GM08714 (cell line): ENCODE data around the gene CNN3.

Experiments
- H3K4me3 ChIP-seq: fragments of 200-500 bp; sonication (Bioruptor generic); 2 replicates; pipeline ENCODE4 v1.5.1; 2014; ENCODE audit warnings: mild to moderate bottlenecking, low read length, inconsistent platforms
- ZNF274 ChIP-seq: IDR thresholded peaks from 2 replicates; pipeline ENCODE4 v1.6.1; 2012; ENCODE audit warnings: mild to moderate bottlenecking, low read depth, low read length

The CNN3 gene

DNA sequence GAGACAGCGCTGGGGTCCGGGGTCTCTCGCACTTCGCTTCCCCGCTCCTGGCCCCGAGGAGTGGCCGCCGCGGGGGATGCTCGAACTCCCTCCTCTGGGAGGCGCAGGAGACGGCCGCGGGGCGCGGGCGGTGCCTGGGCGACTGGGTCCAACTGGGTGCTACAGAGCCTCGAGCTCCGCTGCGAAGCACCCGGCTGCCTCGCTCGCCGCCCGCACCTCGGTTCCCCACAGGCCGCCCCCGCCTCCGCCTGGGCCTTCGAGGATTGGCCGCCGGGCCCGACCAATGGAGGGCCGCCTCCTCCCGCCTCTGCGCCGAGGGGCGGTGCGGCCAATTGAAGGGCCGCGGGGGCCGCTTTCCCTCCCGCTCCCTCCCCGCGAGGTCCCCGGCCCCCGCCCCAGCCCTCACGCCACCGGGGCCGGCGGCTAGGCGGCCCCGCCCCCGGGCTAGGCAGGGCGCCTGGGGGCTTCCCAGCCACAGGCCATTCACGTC is at the start of gene CNN3:
Gene CNN3 (minus strand): TSS at position 196 of the 490 bp plus-strand sequence. CDS start 216 bp downstream, outside the sequence.
- peak within 1 kb of the TSS; percentile 66 for H3K4me3 ChIP-seq
- TF ChIP-seq ZNF274 = no peak

DNA sequence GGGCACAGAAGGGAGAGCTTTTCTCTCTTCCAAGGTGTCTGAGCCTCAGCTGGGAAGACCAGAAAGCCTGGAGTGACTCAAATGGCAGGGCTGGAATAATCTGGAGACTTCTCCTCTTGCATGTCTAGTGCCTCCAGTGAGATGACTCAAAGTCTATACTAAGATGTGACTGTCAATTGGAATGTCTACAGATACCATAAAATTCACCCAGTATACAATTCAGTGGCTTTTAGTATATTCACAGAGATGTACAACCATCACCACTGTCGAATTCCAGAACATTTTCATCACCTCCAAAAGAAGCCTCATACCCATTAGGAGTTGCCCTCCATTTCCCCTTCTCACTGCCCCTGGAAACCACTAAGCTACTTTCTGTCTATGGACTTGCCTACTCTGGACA is 47.9 kb upstream of the CNN3 start:
- H3K4me3 ChIP-seq = no peak overlapping the region
- TF ChIP-seq ZNF274 = no peak

DNA sequence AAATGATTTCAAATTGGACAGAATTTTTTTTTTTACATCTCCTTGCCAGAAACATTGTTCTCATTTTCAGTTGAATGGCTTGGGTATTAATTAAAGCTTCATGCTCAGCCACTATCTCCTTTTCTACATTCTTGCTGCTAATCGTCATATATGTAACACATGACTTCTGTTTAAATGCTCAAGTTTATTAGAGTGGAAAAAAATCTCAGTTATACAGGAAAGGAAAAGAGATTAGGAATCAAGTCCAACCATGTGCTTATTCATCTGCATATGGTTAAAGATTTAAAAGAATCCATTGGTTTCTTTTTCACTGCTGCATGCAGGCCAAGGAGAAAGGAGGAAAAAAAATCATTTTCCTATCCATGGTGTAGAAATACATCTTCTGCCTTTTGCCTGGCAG is 47.3 kb upstream of the CNN3 start:
- TF ChIP-seq ZNF274 = no peak
- H3K4me3 ChIP-seq = no peak overlapping the region

DNA sequence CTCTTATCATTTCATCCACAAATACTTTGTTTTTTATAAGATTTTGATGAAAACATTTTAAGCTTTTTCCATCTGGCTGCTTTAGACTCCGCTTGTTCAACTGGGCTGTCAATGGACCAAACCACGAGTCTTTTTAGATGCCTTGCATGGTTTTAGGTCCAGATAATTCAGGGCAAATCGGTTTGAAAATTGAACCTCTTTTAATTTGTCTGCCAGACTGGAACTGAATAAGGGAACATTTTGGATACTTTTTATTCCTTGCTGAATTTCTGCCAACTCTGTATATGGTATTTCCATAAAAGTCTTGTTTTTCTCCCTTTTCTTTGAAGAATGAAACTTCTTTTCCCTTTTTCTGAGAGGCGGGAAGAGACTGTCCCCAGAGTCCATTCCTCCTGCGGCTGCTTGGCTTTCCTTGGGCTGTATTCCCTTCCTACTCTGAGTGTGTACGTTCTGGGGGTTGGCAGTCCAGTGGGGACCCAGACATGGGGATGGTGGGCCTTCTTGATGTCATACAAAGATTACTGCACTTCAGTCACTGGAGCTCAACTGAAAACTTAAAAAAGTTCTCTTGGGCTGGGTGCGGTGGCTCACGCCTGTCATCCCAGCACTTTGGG is 46.5 kb upstream of the CNN3 start:
- H3K4me3 ChIP-seq = no peak overlapping the region
- TF ChIP-seq ZNF274 = no peak

DNA sequence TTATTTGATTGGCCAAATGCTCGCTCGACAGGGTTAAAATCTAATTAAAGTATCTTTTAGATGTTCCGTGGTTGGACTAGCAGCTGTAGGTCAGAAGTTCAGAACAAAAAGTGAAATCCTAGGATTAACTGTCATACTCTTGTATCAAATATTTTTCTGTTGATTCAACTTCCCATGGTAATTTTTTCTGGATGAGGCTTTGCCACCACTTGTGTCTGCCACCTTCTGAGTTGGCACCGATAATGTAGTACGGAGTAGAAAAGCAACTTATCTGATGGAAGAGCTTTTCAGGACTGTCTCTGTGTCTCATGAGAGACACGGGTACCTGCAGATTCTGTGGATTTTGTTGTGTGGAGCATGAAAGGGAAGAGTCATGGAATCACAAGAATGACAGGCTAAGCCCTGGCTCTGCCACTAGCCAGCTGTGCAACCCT is 44.6 kb upstream of the CNN3 start:
- TF ChIP-seq ZNF274 = no peak
- no peak overlapping the region for H3K4me3 ChIP-seq

DNA sequence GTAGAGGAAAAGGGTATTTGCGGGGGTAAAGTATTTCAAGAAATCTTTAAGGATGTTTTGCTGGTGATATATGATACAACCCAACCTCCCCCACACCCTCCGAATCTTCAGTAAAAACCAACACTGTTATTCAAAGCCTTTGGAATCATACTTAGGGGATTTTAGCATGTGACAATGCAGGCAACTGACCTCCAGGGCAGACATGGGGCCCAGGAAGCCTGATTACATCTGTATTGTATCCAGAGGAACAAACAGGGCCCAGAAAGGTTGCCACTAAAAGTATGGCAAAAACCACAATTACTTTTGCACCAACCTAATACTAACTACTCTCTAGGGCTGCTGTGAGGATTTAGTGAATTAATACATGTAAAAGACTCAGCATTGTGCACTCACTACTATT is 43.9 kb upstream of the CNN3 start:
- no peak overlapping the region for H3K4me3 ChIP-seq
- no peak for TF ChIP-seq ZNF274

DNA sequence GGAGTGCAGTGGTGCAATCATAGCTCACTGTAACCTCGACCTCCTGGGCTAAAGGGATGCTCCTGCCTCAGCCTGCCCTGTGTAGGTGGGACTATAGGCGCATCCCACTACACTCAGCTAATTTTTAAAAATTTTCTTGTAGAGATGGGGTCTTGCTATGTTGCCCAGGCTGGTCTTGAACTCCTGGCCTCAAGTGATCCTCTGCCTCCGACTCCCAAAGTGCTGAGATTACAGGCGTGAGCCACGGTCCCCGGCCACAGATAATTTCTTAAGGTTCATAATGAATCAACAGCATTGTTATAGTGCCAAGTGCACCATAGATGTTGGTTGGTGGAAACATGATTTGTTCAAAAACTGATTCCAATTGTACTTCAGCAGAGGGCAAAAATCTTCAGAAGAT is 42.2 kb upstream of the CNN3 start:
- no peak overlapping the region for H3K4me3 ChIP-seq
- TF ChIP-seq ZNF274 = no peak

DNA sequence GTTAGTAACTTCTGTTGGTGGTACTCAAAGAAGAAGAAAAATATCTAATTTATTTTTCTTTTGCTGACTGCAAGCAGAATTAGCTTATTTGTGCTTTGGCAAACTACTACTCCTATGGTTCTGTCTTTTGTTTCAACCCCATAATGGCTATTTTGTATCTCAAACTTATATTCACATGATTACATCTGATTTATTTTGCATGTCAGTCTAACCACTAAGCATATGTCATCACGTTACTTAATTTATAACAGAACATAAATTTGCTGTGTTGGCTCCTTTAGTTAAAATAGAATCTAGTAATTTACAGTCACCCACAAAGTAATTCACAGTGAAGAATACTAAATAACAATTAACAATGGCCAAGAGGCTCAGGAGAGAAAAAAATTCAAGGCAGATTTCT is 39.1 kb upstream of the CNN3 start:
- no peak for TF ChIP-seq ZNF274
- H3K4me3 ChIP-seq = no peak overlapping the region

DNA sequence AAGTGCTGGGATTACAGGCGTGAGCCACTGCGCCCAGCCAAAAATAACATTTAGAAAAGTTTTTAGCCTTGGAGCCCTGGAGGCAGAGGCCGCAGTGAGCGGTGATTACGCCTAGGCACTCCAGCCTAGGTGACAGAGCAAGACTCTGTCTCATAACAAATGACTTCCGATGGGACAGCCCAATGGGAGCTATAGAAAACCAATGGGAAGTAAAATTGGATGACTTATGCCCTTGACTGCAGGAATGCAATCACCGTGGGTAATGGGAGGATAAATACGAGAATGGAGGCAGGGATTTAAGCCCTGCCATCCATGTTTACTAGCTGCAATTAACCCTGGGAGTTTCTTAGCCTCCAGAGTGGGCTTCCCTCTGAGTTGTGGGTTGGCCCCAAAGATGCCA is 37.0 kb upstream of the CNN3 start:
- no peak overlapping the region for H3K4me3 ChIP-seq

DNA sequence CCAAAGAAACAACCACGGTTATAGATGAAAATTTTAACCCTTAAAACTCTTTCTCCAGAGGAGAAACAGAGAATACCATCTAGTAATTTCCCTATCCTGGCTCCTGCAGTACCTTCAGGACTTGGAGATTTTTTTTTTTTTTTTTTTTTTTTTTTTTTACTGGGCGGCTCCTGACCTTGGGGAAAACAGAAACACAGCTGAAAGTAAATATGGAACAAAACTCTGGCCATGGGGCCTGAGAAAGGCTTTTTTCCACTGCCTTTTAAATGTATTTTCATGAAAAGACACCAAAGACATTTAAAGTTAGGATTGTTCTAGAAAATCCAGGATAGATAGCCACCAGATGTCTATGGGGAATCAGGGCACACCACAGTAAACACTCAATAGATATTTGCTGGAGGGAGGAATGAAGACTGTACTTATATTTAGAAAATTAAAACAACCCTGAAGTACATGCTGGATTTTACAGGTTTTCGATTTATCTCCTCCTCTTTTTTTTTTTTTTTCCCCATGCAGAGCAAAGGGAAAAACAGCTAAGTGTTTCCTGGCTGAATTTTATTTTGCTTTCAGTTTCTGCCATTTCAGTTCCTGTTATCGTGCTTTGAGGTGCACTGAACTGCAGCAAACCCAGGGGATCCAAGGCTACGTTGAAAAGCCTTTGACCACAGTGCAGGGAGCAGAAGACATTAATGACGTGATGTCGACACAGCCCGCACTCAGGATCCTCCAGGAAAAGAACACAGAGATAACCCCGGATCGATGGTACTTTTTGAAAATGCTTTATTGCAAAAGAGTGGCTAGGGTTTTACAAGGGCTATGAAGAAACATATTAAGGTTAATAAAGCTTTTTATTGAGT is 35.7 kb upstream of the CNN3 start:
- peak overlapping the region; percentile 69; the same call in 1 of the 2 replicates for H3K4me3 ChIP-seq
- TF ChIP-seq ZNF274 = no peak

More for the DNA sequence above, 37.0 kb upstream of the CNN3 start:
- no peak for TF ChIP-seq ZNF274

DNA sequence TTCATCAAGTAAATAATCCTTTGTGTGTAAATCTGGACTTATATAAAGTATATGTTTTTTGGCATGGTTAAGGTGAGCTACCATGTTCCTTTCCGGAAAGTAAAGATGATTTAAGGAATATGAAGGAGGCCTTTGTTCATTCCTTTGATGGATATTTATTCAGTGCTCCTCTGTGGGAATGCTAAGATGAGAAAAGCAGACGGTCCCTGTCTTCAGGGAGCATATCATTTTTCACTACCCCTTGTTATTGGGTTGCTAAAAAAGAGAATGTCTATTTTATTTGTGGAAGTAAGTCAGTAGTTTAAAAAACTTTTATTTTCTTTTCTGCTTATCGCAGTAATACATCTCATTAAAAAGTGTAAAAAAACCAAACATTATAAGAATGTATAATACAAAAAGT is 35.1 kb upstream of the CNN3 start:
- TF ChIP-seq ZNF274 = no peak
- no peak overlapping the region for H3K4me3 ChIP-seq

DNA sequence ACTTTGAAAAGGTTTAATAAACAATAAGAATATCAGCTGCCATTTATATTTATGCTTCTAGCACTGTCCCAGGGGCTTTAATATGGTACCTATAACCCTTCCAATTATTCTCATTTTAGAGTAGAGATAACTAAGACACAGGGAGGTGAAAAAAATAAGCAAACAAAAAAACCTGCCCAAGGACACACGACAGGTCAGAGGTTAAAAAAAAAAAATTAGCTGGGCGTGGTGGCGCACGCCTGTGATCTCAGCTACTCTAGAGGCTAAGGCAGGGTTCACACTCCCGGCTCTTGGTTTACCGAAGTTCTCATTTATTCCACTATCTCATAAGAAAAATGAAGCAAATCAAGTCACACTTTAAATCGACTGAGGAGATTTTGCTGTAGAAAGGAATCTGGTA is 34.7 kb upstream of the CNN3 start:
- no peak overlapping the region for H3K4me3 ChIP-seq
- TF ChIP-seq ZNF274 = no peak

DNA sequence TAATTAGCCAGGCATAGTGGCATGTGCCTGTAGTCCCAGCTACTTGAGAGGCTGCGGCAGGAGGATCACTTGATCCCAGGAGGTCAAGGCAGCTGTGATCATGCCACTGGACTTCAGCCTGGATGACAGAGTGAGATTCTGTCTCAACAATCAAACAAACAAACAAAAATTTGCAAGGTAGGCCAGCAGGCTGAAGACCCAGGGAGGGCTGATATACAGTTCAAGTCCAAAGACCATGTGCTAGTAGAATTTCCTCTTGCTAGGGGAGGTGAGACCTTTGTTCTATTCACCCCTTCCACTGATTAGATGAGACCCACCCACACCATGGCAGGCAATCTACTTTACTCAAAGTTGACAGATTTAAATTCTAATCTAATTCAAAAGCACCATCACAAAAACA is 31.2 kb upstream of the CNN3 start:
- TF ChIP-seq ZNF274 = no peak

DNA sequence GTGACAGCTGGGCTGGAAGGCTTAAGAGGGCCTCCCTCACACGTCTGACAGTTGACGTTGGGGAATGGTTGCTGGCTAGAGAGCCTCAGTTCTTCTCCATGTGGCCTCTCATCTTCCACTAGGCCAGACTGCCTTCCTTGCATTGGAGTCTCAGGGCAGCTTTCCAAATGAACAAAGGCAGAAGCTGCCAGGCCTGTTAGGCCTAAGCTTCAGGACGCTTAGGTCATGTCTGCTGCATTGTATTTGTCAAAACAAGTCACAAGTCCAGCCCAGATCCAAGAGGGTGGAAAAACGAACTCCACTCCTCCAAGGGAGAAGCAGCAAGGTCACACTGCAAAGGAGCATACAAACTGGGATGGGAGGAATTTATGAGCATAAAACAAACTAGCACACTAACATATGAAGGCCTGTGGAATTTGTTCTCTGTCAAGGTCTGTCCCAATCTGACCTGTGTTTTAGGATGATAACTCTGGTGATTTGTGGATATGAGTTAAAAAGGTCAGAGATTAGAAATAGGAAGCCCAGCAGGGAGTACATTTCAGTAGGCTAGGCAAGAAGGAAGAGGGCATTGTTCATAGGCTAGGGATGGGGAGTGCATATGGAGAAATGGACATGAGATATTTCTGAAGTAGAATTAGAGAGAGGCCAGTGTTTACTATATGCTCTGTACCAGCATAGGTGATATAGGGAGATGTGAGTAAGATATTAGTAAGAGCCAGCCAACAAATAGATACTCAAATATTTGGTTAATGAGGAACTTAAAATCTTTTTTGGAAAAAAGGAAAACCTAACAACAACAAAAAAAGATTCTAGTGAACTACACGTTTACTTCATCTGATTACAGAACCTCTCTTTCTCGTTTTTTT is 29.1 kb upstream of the CNN3 start:
- no peak overlapping the region for H3K4me3 ChIP-seq
- TF ChIP-seq ZNF274 = no peak

More for the DNA sequence above, 31.2 kb upstream of the CNN3 start:
- no peak overlapping the region for H3K4me3 ChIP-seq
